ENCODE measurements around the gene ACTL6B. TPM values are rescaled to one million over a fixed set of nuclear protein-coding genes. Genes with fewer than 3 reads are reported as not detected.

The ACTL6B gene
- total and polyA plus RNA-seq, 2 of the 13 experiments (the other 11 are each of a cell fraction or from before 2014, with no cell fraction given): not detected

- no peak for TF ChIP-seq EED (CRISPR knock-in tag; IDR thresholded peaks at IDR 0.05)
- TF ChIP-seq ZNF318 (CRISPR knock-in tag; IDR thresholded peaks at IDR 0.05): no peak
- no peak for TF ChIP-seq ZNF672 (CRISPR knock-in tag; IDR thresholded peaks at IDR 0.05)
- TF ChIP-seq ZNF138 (CRISPR knock-in tag; IDR thresholded peaks at IDR 0.05; ENCODE audit: low read depth): no peak
- no peak for TF ChIP-seq JUND (CRISPR knock-in tag; IDR thresholded peaks at IDR 0.05)
- TF ChIP-seq DNMT1 (CRISPR knock-in tag; IDR thresholded peaks at IDR 0.05): peak; percentile 75; the same call in 1 of the 2 replicates
- no peak for TF ChIP-seq TCF12 (IDR thresholded peaks at IDR 0.05)
- no peak for TF ChIP-seq TCF12 (CRISPR knock-in tag; IDR thresholded peaks at IDR 0.05)
- TF ChIP-seq DNMT3B (CRISPR knock-in tag; conservative IDR thresholded peaks at IDR 0.05): no peak; the same call in 1 of the 2 replicates
- TF ChIP-seq ZNF281 (CRISPR knock-in tag; IDR thresholded peaks at IDR 0.05; ENCODE audit: borderline replicate concordance): no peak
- TF ChIP-seq ZNF430 (CRISPR knock-in tag; IDR thresholded peaks at IDR 0.05): peak; percentile 91
- TF ChIP-seq SIN3A (IDR thresholded peaks at IDR 0.05; ENCODE audit: borderline replicate concordance, low read depth, low read length): peak; percentile 36; the same call in 1 of the 2 replicates
- TF ChIP-seq CEBPB (IDR thresholded peaks at IDR 0.05; ENCODE audit: borderline replicate concordance, low read depth, low read length): no peak
- TF ChIP-seq MLXIP (CRISPR knock-in tag; IDR thresholded peaks at IDR 0.05; ENCODE audit: borderline replicate concordance): no peak; the same call in 1 of the 2 replicates
- no peak for TF ChIP-seq ZNF747 (CRISPR knock-in tag; IDR thresholded peaks at IDR 0.05; ENCODE audit: borderline replicate concordance)
- TF ChIP-seq NFKBIZ (CRISPR knock-in tag; IDR thresholded peaks at IDR 0.05): peak; percentile 54
These were observed 17.2 kb upstream of the ACTL6B start, which contains the start of gene GNB2 (continued) for GRCh38 chr7:100673302-100673941.
